Mesothelial cell of epicardium (in vitro differentiated cells): ENCODE data around the gene NELFE. TPM values are rescaled to one million over a fixed set of nuclear protein-coding genes. Genes with fewer than 3 reads are reported as not detected.
A peak's percentile ranks its signal among the peaks of the same experiment; 100 is the strongest.

Experiments used
- DNase-seq, 2 experiments: peaks; one replicate each; pipeline ENCODE4 v3.0.0; 2021; ENCODE audit warnings: low spot score in 2 of 2; ENCODE audit not compliant: unreplicated experiment in 2 of 2
- H3K27ac Mint-ChIP-seq: 2 replicates; pipeline ENCODE4 v1.8.0; 2021; ENCODE audit warnings: mixed read lengths
- H3K27me3 Mint-ChIP-seq: 2 replicates; pipeline ENCODE4 v1.8.0; 2021; ENCODE audit warnings: low read depth, mixed read lengths
- H3K36me3 Mint-ChIP-seq: 2 replicates; pipeline ENCODE4 v1.8.0; 2021; ENCODE audit warnings: mixed read lengths
- H3K4me1 Mint-ChIP-seq: 2 replicates; pipeline ENCODE4 v1.8.0; 2021; ENCODE audit warnings: mixed read lengths
- H3K4me3 Mint-ChIP-seq: 2 replicates; pipeline ENCODE4 v1.8.0; 2021; ENCODE audit warnings: mild to moderate bottlenecking, moderate library complexity, mixed read lengths
- H3K9me3 Mint-ChIP-seq: 2 replicates; pipeline ENCODE4 v1.8.0; 2021; ENCODE audit warnings: mixed read lengths
- CTCF ChIP-seq: fragments of 200-600 bp; sonication (generic); IDR thresholded peaks from one replicate; pipeline ENCODE4 v1.5.0; 2021; ENCODE audit warnings: antibody characterized with exemption; ENCODE audit not compliant: unreplicated experiment
- total RNA-seq: library from RNA; stranded (reverse); gene quantifications from 3 replicates; pipeline ENCODE4 v1.2.1, GENCODE V29; 2021

NELFE gene
- total RNA-seq, 1 donor from 2014 or later: 60.0 TPM

DNA sequence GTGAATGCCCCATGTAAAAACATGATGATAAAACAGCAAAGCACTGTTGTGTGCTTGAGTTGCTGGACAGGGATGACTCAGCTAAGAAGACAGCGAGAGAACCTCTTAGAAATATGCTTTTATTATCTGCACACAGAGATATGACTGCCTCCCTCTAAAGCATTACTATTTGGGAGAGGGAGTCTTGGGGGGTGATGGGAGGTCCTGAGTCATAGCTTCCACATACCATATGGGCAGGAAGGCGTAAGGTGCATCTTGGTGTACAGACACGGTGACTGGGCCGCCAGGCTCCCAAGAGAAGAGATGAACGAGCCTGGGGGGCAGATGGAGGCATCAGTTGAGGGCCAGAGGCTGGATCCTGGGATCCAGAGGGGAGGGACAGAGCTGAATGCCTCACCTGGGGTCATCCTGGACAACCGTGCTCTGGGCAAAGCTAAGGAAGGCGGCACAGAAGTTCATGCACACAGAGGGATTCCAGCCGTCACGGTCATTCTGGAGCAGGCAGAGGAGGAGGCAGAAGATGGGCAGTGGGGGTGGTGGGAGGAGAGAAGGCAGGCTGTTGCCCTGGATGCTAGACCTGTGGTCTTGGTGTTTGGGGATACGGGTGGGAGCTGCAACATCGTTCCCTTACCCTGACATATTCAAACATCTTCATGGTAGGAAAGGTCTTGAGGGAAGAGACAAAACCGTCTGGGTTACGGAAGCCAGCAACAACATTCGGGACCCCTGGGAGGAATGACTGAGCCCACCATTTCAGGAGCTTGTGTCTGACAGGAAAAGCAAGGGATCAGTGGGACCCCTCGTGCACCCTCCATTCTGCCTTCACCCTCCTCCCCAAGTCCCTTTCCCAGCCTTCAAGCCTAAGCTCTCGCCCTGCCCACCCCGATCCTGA is 11.2 kb upstream of the NELFE start:
- no peak for DNase-seq
- H3K27ac Mint-ChIP-seq: peak overlapping the region; percentile 100
- H3K4me1 Mint-ChIP-seq: peaks cover 15% of the 10 kb centered on the region
- TF ChIP-seq CTCF: no peak
- H3K36me3 Mint-ChIP-seq: peaks cover 17% of the 10 kb centered on the region
- H3K9me3 Mint-ChIP-seq: no peaks in the 10 kb centered on the region
- no peaks in the 10 kb centered on the region for H3K27me3 Mint-ChIP-seq
- peak overlapping the region; percentile 55 for H3K4me3 Mint-ChIP-seq

- Mint-ChIP-seq H3K36me3 (peaks cover 20% of the 10 kb centered on the region), H3K27ac (peak overlapping the region; percentile 100), H3K4me1 (peaks cover 15% of the 10 kb centered on the region), H3K27me3 (no peaks in the 10 kb centered on the region), H3K9me3 (no peaks in the 10 kb centered on the region), H3K4me3 (no peak overlapping the region)
- no peak for TF ChIP-seq CTCF
- DNase-seq: no peak
Measured at GRCh38 chr6:31968791-31969711, 10.3 kb upstream of the NELFE start.

- Mint-ChIP-seq H3K4me3 (no peak overlapping the region), H3K27me3 (no peaks in the 10 kb centered on the region), H3K4me1 (peaks cover 14% of the 10 kb centered on the region), H3K9me3 (no peaks in the 10 kb centered on the region), H3K36me3 (peaks cover 23% of the 10 kb centered on the region), H3K27ac (no peak overlapping the region)
- DNase-seq: no peak
- no peak for TF ChIP-seq CTCF
Measured at GRCh38 chr6:31968326-31968725, 9.6 kb upstream of the NELFE start.

- Mint-ChIP-seq H3K27me3 (no peaks in the 10 kb centered on the region), H3K9me3 (no peaks in the 10 kb centered on the region), H3K36me3 (peaks cover 25% of the 10 kb centered on the region), H3K4me1 (peaks cover 10% of the 10 kb centered on the region), H3K4me3 (no peak overlapping the region), H3K27ac (no peak overlapping the region)
- no peak for TF ChIP-seq CTCF
- DNase-seq: no peak
Measured at GRCh38 chr6:31967926-31968320, 9.2 kb upstream of the NELFE start.

- H3K36me3 Mint-ChIP-seq: peaks cover 30% of the 10 kb centered on the region
Measured at GRCh38 chr6:31966997-31967925, 8.5 kb upstream of the NELFE start.

More at GRCh38 chr6:31966997-31967925, 8.5 kb upstream of the NELFE start:
- Mint-ChIP-seq H3K4me3 (no peak overlapping the region), H3K9me3 (no peaks in the 10 kb centered on the region), H3K27ac (no peak overlapping the region), H3K4me1 (peaks cover 5% of the 10 kb centered on the region), H3K27me3 (no peaks in the 10 kb centered on the region)
- no peak for DNase-seq
- no peak for TF ChIP-seq CTCF
